HEK293 (cell line): ENCODE results near the gene ZNF862.

ENCODE experiments used
- ATF2 ChIP-seq: fragments of 450-650 bp; formaldehyde crosslinking; IDR thresholded peaks from 2 replicates; pipeline ENCODE4 v1.5.1; 2016; ENCODE audit warnings: missing biosample characterization, missing genetic modification characterization, low read depth
- BCL11A ChIP-seq: fragments of 450-650 bp; formaldehyde crosslinking; IDR thresholded peaks from 2 replicates; pipeline ENCODE4 v1.5.1; 2016; ENCODE audit warnings: low read depth, missing biosample characterization, missing genetic modification characterization
- BCL6B ChIP-seq: fragments of 450-650 bp; formaldehyde crosslinking; IDR thresholded peaks from 2 replicates; pipeline ENCODE4 v1.5.1; 2017; ENCODE audit warnings: missing biosample characterization, missing genetic modification characterization
- CTCF ChIP-seq: fragments of 450-650 bp; formaldehyde crosslinking; IDR thresholded peaks from 2 replicates; pipeline ENCODE4 v1.5.1; 2016; ENCODE audit warnings: missing biosample characterization, missing genetic modification characterization
- GFI1B ChIP-seq: fragments of 450-650 bp; formaldehyde crosslinking; IDR thresholded peaks from 2 replicates; pipeline ENCODE4 v1.5.1; 2016; ENCODE audit warnings: missing biosample characterization, missing genetic modification characterization
- GLIS1 ChIP-seq: fragments of 450-650 bp; formaldehyde crosslinking; IDR thresholded peaks from 2 replicates; pipeline ENCODE4 v1.5.1; 2016; ENCODE audit warnings: missing biosample characterization, missing genetic modification characterization
- PRDM4 ChIP-seq: fragments of 450-650 bp; formaldehyde crosslinking; IDR thresholded peaks from 2 replicates; pipeline ENCODE4 v1.5.1; 2017; ENCODE audit warnings: missing biosample characterization, missing genetic modification characterization
- SETDB1 ChIP-seq: IDR thresholded peaks from one replicate; pipeline ENCODE4 v1.6.1; 2017; ENCODE audit warnings: mild to moderate bottlenecking, low read length, moderate library complexity, mixed read lengths; ENCODE audit not compliant: insufficient read length
- TRIM28 ChIP-seq: IDR thresholded peaks from 2 replicates; pipeline ENCODE4 v1.6.1; 2011; ENCODE audit warnings: low read length, control low read depth, borderline replicate concordance
- ZBTB11 ChIP-seq: fragments of 450-650 bp; formaldehyde crosslinking; conservative IDR thresholded peaks from 2 replicates; pipeline ENCODE4 v1.5.1; 2016; ENCODE audit warnings: low read depth, missing biosample characterization, missing genetic modification characterization
- ZFP69B ChIP-seq: fragments of 450-650 bp; formaldehyde crosslinking; IDR thresholded peaks from 2 replicates; pipeline ENCODE4 v1.5.1; 2016; ENCODE audit warnings: missing biosample characterization, missing genetic modification characterization
- ZNF114 ChIP-seq: fragments of 450-650 bp; formaldehyde crosslinking; IDR thresholded peaks from 2 replicates; pipeline ENCODE4 v1.5.0; 2017; ENCODE audit warnings: missing biosample characterization, missing genetic modification characterization
- ZNF121 ChIP-seq: fragments of 450-650 bp; formaldehyde crosslinking; IDR thresholded peaks from 2 replicates; pipeline ENCODE4 v1.5.1; 2016; ENCODE audit warnings: missing biosample characterization, missing genetic modification characterization
- ZNF2 ChIP-seq: fragments of 450-650 bp; formaldehyde crosslinking; IDR thresholded peaks from 2 replicates; pipeline ENCODE4 v1.5.1; 2016; ENCODE audit warnings: missing biosample characterization, missing genetic modification characterization
- ZNF211 ChIP-seq: fragments of 450-650 bp; formaldehyde crosslinking; IDR thresholded peaks from 2 replicates; pipeline ENCODE4 v1.5.1; 2016; ENCODE audit warnings: low read depth, missing biosample characterization, missing genetic modification characterization
- ZNF23 ChIP-seq: fragments of 450-650 bp; formaldehyde crosslinking; IDR thresholded peaks from 2 replicates; pipeline ENCODE4 v1.5.1; 2016; ENCODE audit warnings: missing biosample characterization, missing genetic modification characterization, borderline replicate concordance
- ZNF266 ChIP-seq: fragments of 450-650 bp; formaldehyde crosslinking; IDR thresholded peaks from 2 replicates; pipeline ENCODE4 v1.5.1; 2016; ENCODE audit warnings: missing biosample characterization, missing genetic modification characterization, low read depth
- ZNF280C ChIP-seq: fragments of 450-650 bp; formaldehyde crosslinking; IDR thresholded peaks from 2 replicates; pipeline ENCODE4 v1.5.1; 2016; ENCODE audit warnings: missing biosample characterization, missing genetic modification characterization
- ZNF37A ChIP-seq: fragments of 450-650 bp; IDR thresholded peaks from 2 replicates; pipeline ENCODE4 v1.5.1; 2018; ENCODE audit warnings: missing biosample characterization, missing genetic modification characterization
- ZNF391 ChIP-seq: fragments of 450-650 bp; formaldehyde crosslinking; IDR thresholded peaks from 2 replicates; pipeline ENCODE4 v1.5.1; 2016; ENCODE audit warnings: low read depth, missing biosample characterization, missing genetic modification characterization, borderline replicate concordance
- ZNF394 ChIP-seq: fragments of 450-650 bp; formaldehyde crosslinking; IDR thresholded peaks from 2 replicates; pipeline ENCODE4 v1.5.1; 2016; ENCODE audit warnings: missing biosample characterization, missing genetic modification characterization, mild to moderate bottlenecking, moderate library complexity, borderline replicate concordance
- ZNF416 ChIP-seq: fragments of 450-650 bp; formaldehyde crosslinking; IDR thresholded peaks from 2 replicates; pipeline ENCODE4 v1.5.1; 2016; ENCODE audit warnings: missing biosample characterization, missing genetic modification characterization
- ZNF514 ChIP-seq: fragments of 450-650 bp; formaldehyde crosslinking; IDR thresholded peaks from 2 replicates; pipeline ENCODE4 v1.5.1; 2016; ENCODE audit warnings: missing biosample characterization, missing genetic modification characterization
- ZNF521 ChIP-seq: fragments of 450-650 bp; formaldehyde crosslinking; IDR thresholded peaks from 2 replicates; pipeline ENCODE4 v1.5.1; 2017; ENCODE audit warnings: missing biosample characterization, mild to moderate bottlenecking, missing genetic modification characterization
- ZNF530 ChIP-seq: fragments of 450-650 bp; formaldehyde crosslinking; IDR thresholded peaks from 2 replicates; pipeline ENCODE4 v1.5.1; 2016; ENCODE audit warnings: low read depth, missing biosample characterization, missing genetic modification characterization
- ZNF561 ChIP-seq: fragments of 450-650 bp; IDR thresholded peaks from 2 replicates; pipeline ENCODE4 v1.5.1; 2018; ENCODE audit warnings: missing biosample characterization, missing genetic modification characterization, borderline replicate concordance
- ZNF600 ChIP-seq: fragments of 450-650 bp; formaldehyde crosslinking; IDR thresholded peaks from 2 replicates; pipeline ENCODE4 v1.5.1; 2016; ENCODE audit warnings: missing biosample characterization, missing genetic modification characterization
- ZNF624 ChIP-seq: fragments of 450-650 bp; formaldehyde crosslinking; IDR thresholded peaks from 2 replicates; pipeline ENCODE4 v1.5.1; 2017; ENCODE audit warnings: missing biosample characterization, missing genetic modification characterization
- ZNF658 ChIP-seq: fragments of 450-650 bp; formaldehyde crosslinking; IDR thresholded peaks from 2 replicates; pipeline ENCODE4; 2016; ENCODE audit warnings: missing biosample characterization, missing genetic modification characterization

The ZNF862 gene

GRCh38 chr7:149883452-149883861, 45.3 kb downstream of the ZNF862 start (continued):
- peak; percentile 88 for TF ChIP-seq CTCF (tag by site-specific recombination)
- no peak for TF ChIP-seq ZFP69B
- TF ChIP-seq ZNF114 (tag by site-specific recombination): no peak
- no peak for TF ChIP-seq ZNF211 (tag by site-specific recombination)
- TF ChIP-seq BCL6B: no peak
- no peak for TF ChIP-seq ZNF658 (tag by site-specific recombination)
- no peak for TF ChIP-seq ZBTB11
- TF ChIP-seq ZNF2 (tag by site-specific recombination): peak; percentile 70; the same call in 1 of the 2 replicates
- no peak for TF ChIP-seq ZNF280C (tag by site-specific recombination)
- TF ChIP-seq GLIS1 (tag by site-specific recombination): peak; percentile 62
- no peak for TF ChIP-seq BCL11A (tag by site-specific recombination)
- TF ChIP-seq ZNF394 (tag by site-specific recombination): no peak
- TF ChIP-seq SETDB1: no peak
- TF ChIP-seq ZNF391 (tag by site-specific recombination): no peak
- TF ChIP-seq TRIM28: 0 out of 2 replicates have a peak, but pooled peaks have one; percentile 55
- no peak for TF ChIP-seq GFI1B (tag by site-specific recombination)
- no peak for TF ChIP-seq ZNF521 (tag by site-specific recombination)
- no peak for TF ChIP-seq ZNF37A (tag by site-specific recombination)
- TF ChIP-seq ZNF624 (tag by site-specific recombination): no peak
- no peak for TF ChIP-seq PRDM4 (tag by site-specific recombination)
- no peak for TF ChIP-seq ZNF23 (tag by site-specific recombination)
- TF ChIP-seq ZNF561: no peak
- TF ChIP-seq ZNF600: no peak; the same call in 1 of the 2 replicates
- no peak for TF ChIP-seq ZNF266 (tag by site-specific recombination)
- no peak for TF ChIP-seq ATF2
- TF ChIP-seq ZNF530: no peak
- TF ChIP-seq ZNF121 (tag by site-specific recombination): no peak
- TF ChIP-seq ZNF514 (tag by site-specific recombination): no peak
- no peak for TF ChIP-seq ZNF416 (tag by site-specific recombination)
